ENCODE results near the gene JAZF1.

The JAZF1 gene

DNA sequence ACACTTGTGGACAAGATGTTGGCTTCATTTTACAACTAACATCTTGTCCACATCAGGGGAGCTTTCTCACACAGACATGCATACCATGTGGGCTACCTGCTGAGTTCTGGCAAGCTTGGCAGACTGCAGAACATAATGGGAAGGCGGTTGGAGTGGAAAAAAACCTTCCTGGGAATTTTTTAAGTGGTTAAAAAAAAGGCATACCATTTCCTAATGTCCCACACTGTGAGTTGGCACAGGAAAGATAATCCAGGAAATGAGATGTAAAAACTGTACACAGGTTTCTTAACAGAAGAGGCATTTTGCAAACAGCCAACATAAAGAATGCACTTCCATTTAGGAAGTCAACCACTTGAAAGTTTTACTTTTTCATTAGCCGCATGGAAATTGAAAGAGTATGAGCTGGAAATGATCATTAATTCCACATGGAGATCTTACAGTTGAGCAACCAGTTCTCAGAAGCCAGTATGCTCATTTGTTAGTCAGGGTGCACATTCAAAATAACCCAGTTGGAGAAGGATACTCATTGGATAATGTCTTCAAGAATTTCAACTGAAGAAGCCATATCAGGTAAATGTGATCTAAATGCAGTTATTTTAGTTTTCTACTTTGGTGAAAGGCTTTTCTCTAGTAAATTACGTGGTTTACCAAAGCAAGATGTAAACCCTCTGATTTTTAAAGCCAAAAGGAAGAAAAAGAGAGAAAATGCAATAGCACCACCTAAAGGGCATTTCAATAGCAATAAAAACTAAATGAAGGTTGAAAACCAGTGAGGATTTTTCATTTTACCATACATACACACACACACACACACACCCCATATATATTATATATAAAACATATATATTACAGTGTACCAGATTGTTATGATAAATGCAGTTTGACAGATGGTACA lies 246.7 kb downstream of the JAZF1 start:
- Histone ChIP-seq H3F3A (ENCODE audit: insufficient read depth) (no peaks in the 10 kb centered on the region), H3K27ac (ENCODE audit: low read depth, low read length) (no peak overlapping the region), H3K9me2 (replicated peaks; ENCODE audit: insufficient read depth, low read length) (no peaks in the 10 kb centered on the region), H2AFZ (ENCODE audit: low read depth, low read length, severe bottlenecking) (no peak overlapping the region), H3K79me2 (ENCODE audit: insufficient read depth, low read length) (no peaks in the 10 kb centered on the region), H3K36me3 (ENCODE audit: low read length) (no peaks in the 10 kb centered on the region), H4K20me1 (ENCODE audit: low read depth, low read length) (no peaks in the 10 kb centered on the region), H3K9me3 (ENCODE audit: insufficient read depth, low read length) (no peaks in the 10 kb centered on the region), H3K4me2 (ENCODE audit: low read depth, low read length, poor library complexity, severe bottlenecking) (no peak overlapping the region), H3K9ac (ENCODE audit: low read length) (no peak overlapping the region), H3K4me3 (ENCODE audit: insufficient read depth, low read length, poor library complexity, severe bottlenecking) (no peak overlapping the region), H3K27me3 (ENCODE audit: low read length) (no peaks in the 10 kb centered on the region)
- TF ChIP-seq, protein P1, sequence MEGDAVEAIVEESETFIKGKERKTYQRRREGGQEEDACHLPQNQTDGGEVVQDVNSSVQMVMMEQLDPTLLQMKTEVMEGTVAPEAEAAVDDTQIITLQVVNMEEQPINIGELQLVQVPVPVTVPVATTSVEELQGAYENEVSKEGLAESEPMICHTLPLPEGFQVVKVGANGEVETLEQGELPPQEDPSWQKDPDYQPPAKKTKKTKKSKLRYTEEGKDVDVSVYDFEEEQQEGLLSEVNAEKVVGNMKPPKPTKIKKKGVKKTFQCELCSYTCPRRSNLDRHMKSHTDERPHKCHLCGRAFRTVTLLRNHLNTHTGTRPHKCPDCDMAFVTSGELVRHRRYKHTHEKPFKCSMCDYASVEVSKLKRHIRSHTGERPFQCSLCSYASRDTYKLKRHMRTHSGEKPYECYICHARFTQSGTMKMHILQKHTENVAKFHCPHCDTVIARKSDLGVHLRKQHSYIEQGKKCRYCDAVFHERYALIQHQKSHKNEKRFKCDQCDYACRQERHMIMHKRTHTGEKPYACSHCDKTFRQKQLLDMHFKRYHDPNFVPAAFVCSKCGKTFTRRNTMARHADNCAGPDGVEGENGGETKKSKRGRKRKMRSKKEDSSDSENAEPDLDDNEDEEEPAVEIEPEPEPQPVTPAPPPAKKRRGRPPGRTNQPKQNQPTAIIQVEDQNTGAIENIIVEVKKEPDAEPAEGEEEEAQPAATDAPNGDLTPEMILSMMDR (IDR thresholded peaks at IDR 0.05; ENCODE audit: insufficient read depth, low read length, poor library complexity, severe bottlenecking), result peak; percentile 70
- no peak for TF ChIP-seq EZH2phosphoT487 (conservative IDR thresholded peaks at IDR 0.05; ENCODE audit: low read length)

DNA sequence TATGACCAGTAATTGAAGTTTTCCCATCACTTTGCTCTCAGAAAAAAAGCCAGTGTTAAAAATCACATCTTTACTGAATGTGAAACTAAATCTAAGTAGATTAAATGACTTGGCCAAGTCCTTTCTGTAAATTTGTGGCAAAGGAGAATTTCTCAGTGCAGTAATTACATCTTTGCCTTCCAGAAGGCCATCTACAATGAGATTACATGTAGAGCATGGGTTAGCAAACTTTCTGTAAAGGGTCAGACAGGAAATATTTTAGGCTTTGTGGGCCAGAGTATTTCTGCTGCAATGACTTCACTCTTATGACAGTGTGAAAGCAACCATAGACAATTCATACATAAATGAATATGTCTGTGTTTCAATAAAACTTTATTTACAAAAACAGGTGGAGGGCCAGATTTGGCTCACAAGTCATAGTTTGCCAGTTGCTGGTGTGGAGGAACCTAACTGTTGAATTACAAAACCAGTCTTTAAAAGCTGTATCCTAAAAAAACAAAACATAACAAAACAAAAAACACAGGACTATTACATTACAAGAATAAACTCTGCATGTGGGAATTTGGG lies 249.6 kb downstream of the JAZF1 start:
- Histone ChIP-seq H3K9ac (ENCODE audit: low read length) (no peak overlapping the region), H3K9me2 (replicated peaks; ENCODE audit: insufficient read depth, low read length) (no peaks in the 10 kb centered on the region), H3K4me2 (ENCODE audit: low read depth, low read length, poor library complexity, severe bottlenecking) (no peak overlapping the region), H3K79me2 (ENCODE audit: insufficient read depth, low read length) (no peaks in the 10 kb centered on the region), H3K36me3 (ENCODE audit: low read length) (no peaks in the 10 kb centered on the region), H3K27me3 (ENCODE audit: low read length) (no peaks in the 10 kb centered on the region), H3K27ac (ENCODE audit: low read depth, low read length) (no peak overlapping the region), H3F3A (ENCODE audit: insufficient read depth) (no peaks in the 10 kb centered on the region), H2AFZ (ENCODE audit: low read depth, low read length, severe bottlenecking) (no peak overlapping the region), H3K9me3 (ENCODE audit: insufficient read depth, low read length) (no peaks in the 10 kb centered on the region), H3K4me3 (ENCODE audit: insufficient read depth, low read length, poor library complexity, severe bottlenecking) (no peak overlapping the region), H4K20me1 (ENCODE audit: low read depth, low read length) (no peaks in the 10 kb centered on the region)
- no peak for TF ChIP-seq EZH2phosphoT487 (conservative IDR thresholded peaks at IDR 0.05; ENCODE audit: low read length)
- TF ChIP-seq, protein P1 (IDR thresholded peaks at IDR 0.05; ENCODE audit: insufficient read depth, low read length, poor library complexity, severe bottlenecking), result no peak

GRCh38 chr7:27929127-27929526 lies 251.5 kb downstream of the JAZF1 start:
- Histone ChIP-seq H3K4me3 (ENCODE audit: insufficient read depth, low read length, poor library complexity, severe bottlenecking) (no peak overlapping the region), H3F3A (ENCODE audit: insufficient read depth) (no peaks in the 10 kb centered on the region), H3K4me2 (ENCODE audit: low read depth, low read length, poor library complexity, severe bottlenecking) (no peak overlapping the region), H3K27ac (ENCODE audit: low read depth, low read length) (no peak overlapping the region), H2AFZ (ENCODE audit: low read depth, low read length, severe bottlenecking) (no peak overlapping the region), H3K9me3 (ENCODE audit: insufficient read depth, low read length) (no peaks in the 10 kb centered on the region), H3K36me3 (ENCODE audit: low read length) (no peaks in the 10 kb centered on the region), H3K27me3 (ENCODE audit: low read length) (no peaks in the 10 kb centered on the region), H3K9ac (ENCODE audit: low read length) (no peak overlapping the region), H3K79me2 (ENCODE audit: insufficient read depth, low read length) (no peaks in the 10 kb centered on the region), H4K20me1 (ENCODE audit: low read depth, low read length) (no peaks in the 10 kb centered on the region), H3K9me2 (replicated peaks; ENCODE audit: insufficient read depth, low read length) (no peaks in the 10 kb centered on the region)
- TF ChIP-seq, protein P1 (IDR thresholded peaks at IDR 0.05; ENCODE audit: insufficient read depth, low read length, poor library complexity, severe bottlenecking), result no peak
- TF ChIP-seq EZH2phosphoT487 (conservative IDR thresholded peaks at IDR 0.05; ENCODE audit: low read length), result no peak

Measured in SU-DHL-6 (cell line).